Stomach (tissue), 4 donors: Measurements from ENCODE around the gene ASTN2.

Experiments used
- CTCF ChIP-seq, 7 experiments: fragments of 450-650 bp in 4 of 7; fragments of 200-600 bp in 3 of 7; sonication (generic) in 3 of 7; IDR thresholded peaks; one replicate each; pipeline ENCODE4 v1.5.1; 2016 to 2019; ENCODE audit warnings: antibody characterized with exemption in 7 of 7, control low read depth in 2 of 7, mild to moderate bottlenecking in 1 of 7
- POLR2A ChIP-seq, 4 donors: fragments of 450-650 bp; IDR thresholded peaks; one replicate each; pipeline ENCODE4 v1.6.1; 2016; ENCODE audit warnings: antibody characterized with exemption in 4 of 4, control low read depth in 2 of 4, mild to moderate bottlenecking in 1 of 4, moderate library complexity in 1 of 4

- no peak for TF ChIP-seq CTCF (IDR thresholded peaks at IDR 0.05)
- TF ChIP-seq POLR2A (IDR thresholded peaks at IDR 0.05): no peak
These were observed 59.9 kb downstream of the ASTN2 start for GRCh38 chr9:117354997-117355396.
